Activated CD4-positive, alpha-beta T cell treated with anti-CD3 and anti-CD28 coated beads for 4 hours (primary cell): ENCODE measurements around the gene BECN2.
"Not testable (repeated sequence)": the region's sequence is repeated elsewhere in the genome, so short reads cannot be mapped to it uniquely, and the experiment has no call there.

ENCODE experiments used
- DNase-seq, 2 donors: peaks; one replicate each; pipeline ENCODE4 v3.0.0-alpha.2; 2020

The BECN2 gene

GRCh38 chr1:241979926-241980325, 22.4 kb downstream of the BECN2 start:
- no peak for DNase-seq

GRCh38 chr1:241985787-241986186, 28.2 kb downstream of the BECN2 start:
- no peak for DNase-seq

- not testable (repeated sequence) for DNase-seq
Observed at GRCh38 chr1:241988389-241988930, 30.9 kb downstream of the BECN2 start.

DNA sequence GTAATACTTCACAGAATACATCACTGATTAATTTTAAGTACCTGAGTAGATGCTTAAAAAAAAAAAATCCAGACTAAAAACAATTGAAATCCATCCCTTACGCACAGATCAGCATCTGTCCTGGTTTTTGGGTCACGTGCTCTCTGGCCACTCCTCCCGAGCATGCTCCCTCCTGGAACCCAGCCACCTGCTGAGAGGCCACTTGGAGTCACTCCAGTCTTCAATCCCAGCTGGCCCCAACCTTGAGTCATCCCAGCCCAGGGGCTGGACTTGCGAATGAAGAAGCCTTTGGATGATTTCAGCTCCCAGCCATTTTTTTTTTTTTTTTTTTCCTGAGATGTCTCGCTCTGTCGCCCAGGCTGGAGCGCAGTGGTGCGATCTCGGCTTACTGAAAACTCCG, 32.5 kb downstream of the BECN2 start:
- DNase-seq = no peak

GRCh38 chr1:241992734-241993133, 35.2 kb downstream of the BECN2 start:
- DNase-seq = no peak

GRCh38 chr1:241994171-241994570, 36.6 kb downstream of the BECN2 start:
- no peak for DNase-seq

- DNase-seq = no peak
Observed at GRCh38 chr1:241997401-241997998, 39.9 kb downstream of the BECN2 start.

DNA sequence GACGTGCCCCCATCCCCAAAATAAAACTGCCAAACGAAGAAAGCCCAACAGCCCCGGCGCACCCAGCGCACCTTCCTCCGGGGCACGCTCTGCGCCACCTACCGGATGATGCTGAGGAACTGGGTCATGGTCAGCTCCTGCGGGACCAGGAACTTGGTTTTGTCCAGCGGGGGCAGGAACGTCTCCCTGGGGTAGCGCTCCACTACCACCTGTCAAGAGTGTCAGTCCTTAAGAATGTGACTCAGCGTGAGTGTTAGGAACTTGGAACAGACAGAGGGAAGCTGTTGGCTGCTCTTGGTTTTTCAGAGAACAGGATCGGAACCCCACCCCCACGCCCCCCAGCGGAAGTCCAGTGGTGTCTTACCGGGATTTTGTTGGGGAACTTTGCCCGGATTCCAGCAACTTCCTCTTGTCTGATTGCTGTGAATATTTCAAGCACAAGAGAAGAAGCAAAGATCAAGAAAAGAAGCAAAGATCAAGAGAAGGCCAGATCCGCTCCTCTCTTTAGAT, 40.9 kb downstream of the BECN2 start:
- DNase-seq = peak; percentile 23 to 27

DNA sequence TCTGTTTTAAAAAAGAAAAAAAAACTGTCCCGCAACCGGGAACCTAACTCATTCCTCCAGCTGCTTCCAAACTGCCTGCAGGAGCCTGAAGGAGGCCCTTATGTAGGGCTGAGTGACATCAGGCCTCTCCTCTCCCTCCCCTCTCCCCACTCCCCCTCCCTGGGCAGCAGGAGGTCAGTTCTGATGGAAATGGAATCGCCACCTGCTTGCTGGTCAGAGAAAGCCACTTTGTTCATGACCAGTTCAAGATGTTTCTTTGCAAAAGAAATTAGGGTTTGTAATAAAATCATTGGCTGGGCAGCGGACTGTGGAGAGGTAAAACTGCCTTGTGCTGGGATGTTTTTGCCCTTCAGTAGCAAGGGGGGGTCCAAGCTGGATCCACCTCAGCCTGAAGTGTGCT, 41.5 kb downstream of the BECN2 start, which contains the start of gene MAP1LC3C:
TSS of gene MAP1LC3C (minus strand) at position 73 of the 400 bp plus-strand sequence. CDS start 90 bp downstream, outside the sequence.
- DNase-seq = no peak

GRCh38 chr1:242000434-242000833, 42.9 kb downstream of the BECN2 start:
- no peak for DNase-seq

DNA sequence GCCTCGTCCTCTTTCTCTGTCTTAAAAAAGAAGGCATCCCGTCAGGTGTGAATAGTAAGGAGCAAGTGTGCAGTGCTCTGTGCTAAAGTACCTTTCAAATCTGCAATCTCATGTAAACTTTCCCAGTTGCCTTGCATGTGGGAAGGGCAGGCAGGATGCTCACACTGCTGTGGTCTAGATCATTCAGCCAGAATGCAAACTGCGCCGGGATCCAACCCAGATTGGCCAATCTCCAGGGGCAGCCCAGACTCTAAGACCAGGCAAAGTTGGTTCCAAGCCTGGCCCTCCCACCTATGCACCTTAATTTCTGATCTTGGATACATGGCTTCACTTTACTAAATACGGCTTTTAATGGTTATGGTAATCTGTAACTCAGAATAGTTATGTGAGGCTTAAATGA, 44.5 kb downstream of the BECN2 start:
- no peak for DNase-seq

- DNase-seq = no peak
Observed at GRCh38 chr1:242002510-242002909, 44.9 kb downstream of the BECN2 start.

DNA sequence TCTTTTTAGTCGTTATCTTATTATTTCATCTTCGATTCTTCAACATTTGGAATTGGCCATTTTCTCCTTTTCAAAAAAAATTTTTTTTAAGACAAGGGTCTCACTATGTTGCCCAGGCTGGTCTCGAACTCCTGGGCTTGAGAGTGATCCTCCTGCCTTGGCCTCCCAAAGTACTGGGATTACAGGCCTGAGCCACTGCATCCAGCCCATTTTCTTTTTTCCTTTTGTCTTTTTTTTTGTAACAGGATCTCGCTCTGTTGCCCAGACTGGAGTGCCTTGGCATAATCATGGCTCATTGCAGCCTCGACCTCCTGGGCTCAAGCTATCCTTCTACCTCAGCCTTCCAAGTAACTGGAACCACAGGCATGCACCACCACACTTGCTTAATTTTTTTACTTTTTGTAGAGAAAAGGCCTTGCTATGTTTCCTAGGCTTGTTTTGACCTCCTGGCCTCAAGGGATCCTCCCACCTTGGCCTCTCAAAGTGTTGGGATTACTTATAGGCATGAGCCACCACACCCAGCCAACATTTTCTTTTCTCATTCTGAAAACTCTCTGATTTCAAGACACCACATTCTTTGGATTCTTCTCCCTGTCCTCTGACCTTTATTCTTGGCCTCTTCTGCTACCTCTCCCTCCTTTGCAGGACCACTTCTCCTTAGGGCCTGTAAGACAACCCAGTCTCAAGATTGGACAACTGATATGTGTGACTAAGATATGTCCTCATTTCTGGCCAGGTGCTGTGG, 47.4 kb downstream of the BECN2 start:
- no peak for DNase-seq

- DNase-seq = no peak
Observed at GRCh38 chr1:242005866-242006535, 48.4 kb downstream of the BECN2 start.

GRCh38 chr1:242006976-242007375, 49.4 kb downstream of the BECN2 start:
- no peak for DNase-seq
